Jurkat, Clone E6-1 (cell line): ENCODE data around the gene DDX43.
A peak's percentile ranks its signal among the peaks of the same experiment; 100 is the strongest.

Experiments
- DNase-seq: peaks from one replicate; pipeline ENCODE4 v3.0.0-alpha.2; 2011; ENCODE audit warnings: low read depth, low spot score
- H3K4me3 ChIP-seq: 2 replicates; pipeline ENCODE4 v1.5.1; 2011; ENCODE audit warnings: mild to moderate bottlenecking, low read length, control low read depth, moderate library complexity

DDX43 gene

DNA sequence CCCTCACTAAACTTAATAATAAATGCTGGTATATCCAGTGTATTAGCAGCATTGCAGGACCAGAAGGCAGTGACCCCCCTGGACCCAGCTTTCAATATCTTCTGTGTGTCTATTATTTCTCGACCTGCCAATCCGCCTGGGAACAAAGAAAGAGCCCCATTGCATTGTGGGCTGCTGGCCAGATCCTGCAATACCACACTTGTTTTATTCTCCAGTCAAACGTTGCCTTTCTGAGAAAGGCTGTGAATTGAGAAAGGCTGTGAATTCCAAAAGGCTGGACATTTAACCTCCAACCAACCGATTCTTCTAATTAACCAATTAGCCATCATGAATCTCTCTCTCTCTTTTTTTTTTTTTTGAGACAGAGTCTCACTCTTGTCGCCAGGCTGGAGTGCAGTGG lies 65.4 kb downstream of the DDX43 start:
- DNase-seq = no peak

DNA sequence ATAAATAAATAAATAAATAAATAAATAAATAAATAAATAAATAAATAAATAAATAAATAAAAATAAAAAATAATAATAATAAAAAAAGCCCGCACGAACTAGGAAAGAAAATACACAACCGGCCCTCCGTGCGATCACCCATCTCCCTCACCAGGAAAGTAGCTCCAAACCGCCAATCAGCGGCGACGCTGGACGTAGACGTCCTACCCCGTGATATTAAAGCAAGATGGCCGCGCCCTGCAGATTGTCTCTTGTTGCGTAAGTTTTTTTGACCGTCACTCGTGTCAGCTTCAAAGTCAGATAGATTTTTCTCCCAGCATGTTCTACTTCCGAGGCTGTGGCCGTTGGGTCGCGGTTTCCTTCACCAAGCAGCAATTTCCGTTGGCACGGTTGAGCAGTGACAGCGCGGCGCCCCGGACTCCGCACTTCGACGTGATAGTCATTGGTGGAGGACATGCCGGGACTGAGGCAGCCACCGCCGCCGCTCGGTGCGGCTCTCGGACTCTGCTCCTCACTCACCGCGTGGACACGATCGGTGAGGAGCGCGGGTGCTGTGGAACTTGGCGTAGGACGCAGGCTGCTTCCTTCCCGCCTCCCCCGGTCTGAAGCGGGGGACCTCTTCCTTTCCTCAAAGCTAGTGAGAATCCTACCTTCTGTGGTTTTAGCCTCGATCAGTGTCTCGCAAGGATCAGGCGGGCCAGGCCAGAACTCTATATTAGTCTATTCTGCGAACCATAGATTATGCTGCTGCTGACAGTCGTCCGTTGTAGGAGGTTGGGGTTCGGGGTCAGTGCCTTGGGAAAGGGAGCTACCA lies 67.1 kb downstream of the DDX43 start, which contains the start of gene MTO1:
TSS of gene MTO1 (plus strand) at position 201 of the 814 bp plus-strand sequence. CDS start at position 319, 118 bp downstream.
- peak within 1 kb of the TSS; percentile 98 for H3K4me3 ChIP-seq
- peak; percentile 96 for DNase-seq

More for the DNA sequence above, 65.4 kb downstream of the DDX43 start:
- H3K4me3 ChIP-seq = no peak overlapping the region
